Hepatocyte (in vitro differentiated cells): Measurements from ENCODE around the gene BANK1. TPM values are rescaled to one million over a fixed set of nuclear protein-coding genes. Genes with fewer than 3 reads are reported as not detected.

Source experiments
- DNase-seq: peaks from one replicate; pipeline ENCODE4 v3.0.0-alpha.2; 2016; ENCODE audit warnings: low spot score
- H2AFZ ChIP-seq: fragments of 200-600 bp; sonication (generic); 2 replicates; pipeline ENCODE4 v1.6.0; 2016; ENCODE audit warnings: antibody characterized with exemption, mild to moderate bottlenecking
- H3K27ac ChIP-seq: fragments of 200-600 bp; sonication (generic); 2 replicates; pipeline ENCODE4 v1.5.1; 2016; ENCODE audit warnings: mild to moderate bottlenecking
- H3K27me3 ChIP-seq: fragments of 200-600 bp; sonication (generic); 2 replicates; pipeline ENCODE4 v1.6.1; 2016
- H3K36me3 ChIP-seq: fragments of 200-600 bp; sonication (generic); replicated peaks from 2 replicates; pipeline ENCODE4 v1.5.1; 2016; ENCODE audit warnings: low read depth; ENCODE audit not compliant: insufficient read depth
- H3K4me1 ChIP-seq: fragments of 200-600 bp; sonication (generic); 2 replicates; pipeline ENCODE4 v1.5.1; 2016; ENCODE audit warnings: mild to moderate bottlenecking, moderate library complexity; ENCODE audit not compliant: insufficient read depth
- H3K4me2 ChIP-seq: fragments of 200-600 bp; sonication (generic); 2 replicates; pipeline ENCODE4 v1.6.0; 2016
- H3K4me3 ChIP-seq: fragments of 200-600 bp; sonication (generic); 2 replicates; pipeline ENCODE4 v1.5.1; 2016; ENCODE audit warnings: mild to moderate bottlenecking
- H3K79me2 ChIP-seq: fragments of 200-600 bp; sonication (generic); 2 replicates; pipeline ENCODE4 v1.6.0; 2017; ENCODE audit warnings: mild to moderate bottlenecking
- H3K9me2 ChIP-seq: fragments of 200-600 bp; sonication (generic); replicated peaks from 2 replicates; pipeline ENCODE4 v1.6.0; 2017; ENCODE audit warnings: mild to moderate bottlenecking; ENCODE audit not compliant: insufficient read depth
- H3K9me3 ChIP-seq: fragments of 200-600 bp; sonication (generic); 2 replicates; pipeline ENCODE4 v1.5.1; 2016; ENCODE audit warnings: low read depth, mild to moderate bottlenecking
- H4K20me1 ChIP-seq: fragments of 200-600 bp; sonication (generic); 2 replicates; pipeline ENCODE4 v1.6.0; 2016; ENCODE audit warnings: mild to moderate bottlenecking; ENCODE audit not compliant: insufficient read depth, poor library complexity, severe bottlenecking
- CTCF ChIP-seq: fragments of 200-600 bp; sonication (generic); IDR thresholded peaks from 2 replicates; pipeline ENCODE4 v1.5.1; 2016; ENCODE audit warnings: antibody characterized with exemption, mild to moderate bottlenecking; ENCODE audit not compliant: poor library complexity
- EZH2 ChIP-seq: fragments of 200-600 bp; sonication (generic); IDR thresholded peaks from 2 replicates; pipeline ENCODE4 v1.6.1; 2016; ENCODE audit warnings: antibody characterized with exemption, mild to moderate bottlenecking, borderline replicate concordance
- EZH2phosphoT487 ChIP-seq: fragments of 200-600 bp; sonication (generic); IDR thresholded peaks from one replicate; pipeline ENCODE4 v1.6.1; 2018; ENCODE audit warnings: antibody characterized with exemption, mild to moderate bottlenecking, low read depth, moderate library complexity; ENCODE audit not compliant: unreplicated experiment, severe bottlenecking
- WGBS: methylation state at CpG from one replicate; pipeline ENCODE4 v1.1.6; 2016; ENCODE audit warnings: low lambda C conversion rate; ENCODE audit errors: missing lambda C conversion rate; 5-methylcytosine and 5-hydroxymethylcytosine counted together
- polyA plus RNA-seq: library from polyadenylated mRNA; unstranded; fragments of >200 nt; fragmentation: Nextera tagmentation; extraction: Ambion mirVana; gene quantifications from 2 replicates; pipeline ENCODE4 v1.2.1, GENCODE V29; 2016
- total RNA-seq: library from RNA; depleted of rRNA; stranded (reverse); fragments of >200 nt; gene quantifications from 2 replicates; pipeline ENCODE4 v1.2.3, GENCODE V29; 2014

The BANK1 gene
- total and polyA plus RNA-seq, 2 experiments from 2014 or later, result 0.17 to 0.29 TPM

GRCh38 chr4:102007959-102008425, 217.5 kb downstream of the BANK1 start:
- DNase-seq, result no peak
- 86% methylated on average over 2 of the region's 2 CpGs for WGBS

GRCh38 chr4:102008711-102009110, 218.2 kb downstream of the BANK1 start:
- Histone ChIP-seq H3K9me3 (no peaks in the 10 kb centered on the region), H3K4me3 (no peak overlapping the region), H3K27me3 (no peaks in the 10 kb centered on the region), H3K27ac (no peak overlapping the region), H3K79me2 (no peaks in the 10 kb centered on the region), H3K9me2 (no peaks in the 10 kb centered on the region), H3K4me2 (no peak overlapping the region), H3K36me3 (no peaks in the 10 kb centered on the region), H4K20me1 (no peaks in the 10 kb centered on the region), H3K4me1 (no peaks in the 10 kb centered on the region), H2AFZ (no peak overlapping the region)
- 84% methylated on average over 3 of the region's 3 CpGs for WGBS
- DNase-seq, result no peak
- TF ChIP-seq EZH2 (no peak), EZH2phosphoT487 (no peak), CTCF (no peak)

More at GRCh38 chr4:102007959-102008425, 217.5 kb downstream of the BANK1 start:
- no peaks in the 10 kb centered on the region for H3K79me2 ChIP-seq
- no peaks in the 10 kb centered on the region for H4K20me1 ChIP-seq
- no peaks in the 10 kb centered on the region for H3K4me1 ChIP-seq
- H3K4me2 ChIP-seq, result no peak overlapping the region
- no peak overlapping the region for H3K4me3 ChIP-seq
- H3K9me3 ChIP-seq, result no peaks in the 10 kb centered on the region
- no peaks in the 10 kb centered on the region for H3K27me3 ChIP-seq
- no peaks in the 10 kb centered on the region for H3K9me2 ChIP-seq
- TF ChIP-seq EZH2phosphoT487 (no peak), EZH2 (no peak), CTCF (no peak)
- H3K27ac ChIP-seq, result no peak overlapping the region
- H3K36me3 ChIP-seq, result no peaks in the 10 kb centered on the region
- H2AFZ ChIP-seq, result no peak overlapping the region

- no peaks in the 10 kb centered on the region for H3K4me1 ChIP-seq
- WGBS, result 85% methylated on average over 2 of the region's 2 CpGs
- H3K9me2 ChIP-seq, result no peaks in the 10 kb centered on the region
- TF ChIP-seq CTCF, result no peak
- no peak for TF ChIP-seq EZH2
- TF ChIP-seq EZH2phosphoT487, result no peak
- DNase-seq, result no peak
- no peak overlapping the region for H3K4me3 ChIP-seq
- H4K20me1 ChIP-seq, result no peaks in the 10 kb centered on the region
- no peaks in the 10 kb centered on the region for H3K79me2 ChIP-seq
- H3K36me3 ChIP-seq, result no peaks in the 10 kb centered on the region
- no peak overlapping the region for H3K4me2 ChIP-seq
- H3K27ac ChIP-seq, result no peak overlapping the region
- no peaks in the 10 kb centered on the region for H3K27me3 ChIP-seq
- H2AFZ ChIP-seq, result no peak overlapping the region
- no peaks in the 10 kb centered on the region for H3K9me3 ChIP-seq
Measured at GRCh38 chr4:102022343-102022742, 231.8 kb downstream of the BANK1 start.

GRCh38 chr4:102027961-102028360, 237.4 kb downstream of the BANK1 start:
- no peak overlapping the region for H3K27ac ChIP-seq
- H3K9me2 ChIP-seq, result no peaks in the 10 kb centered on the region
- TF ChIP-seq CTCF (no peak), EZH2phosphoT487 (no peak), EZH2 (no peak)
- DNase-seq, result no peak
- no peaks in the 10 kb centered on the region for H4K20me1 ChIP-seq
- H3K79me2 ChIP-seq, result no peaks in the 10 kb centered on the region
- H3K36me3 ChIP-seq, result no peaks in the 10 kb centered on the region
- H3K9me3 ChIP-seq, result no peaks in the 10 kb centered on the region
- H2AFZ ChIP-seq, result no peak overlapping the region
- WGBS, result 91% methylated on average over 4 of the region's 4 CpGs
- H3K4me3 ChIP-seq, result no peak overlapping the region
- no peak overlapping the region for H3K4me2 ChIP-seq
- no peaks in the 10 kb centered on the region for H3K27me3 ChIP-seq
- H3K4me1 ChIP-seq, result no peaks in the 10 kb centered on the region
